G401.6 (cell line): ENCODE measurements around the gene CST5.
"Not testable (repeated sequence)": the region's sequence is repeated elsewhere in the genome, so short reads cannot be mapped to it uniquely, and the experiment has no call there.

Experiments used
- FAIRE-seq: peaks from 2 replicates; lab custom pipeline; 2012; peaks lifted over from hg19 to GRCh38; lab: Jason Lieb, UNC

Gene CST5

GRCh38 chr20:23841693-23842092, 37.9 kb downstream of the CST5 start:
- no peak for FAIRE-seq

- FAIRE-seq: no peak
Measured at GRCh38 chr20:23835716-23836115, 43.8 kb downstream of the CST5 start.

- FAIRE-seq: no peak
Measured at GRCh38 chr20:23832775-23833513, 46.6 kb downstream of the CST5 start.

GRCh38 chr20:23831961-23832360, 47.6 kb downstream of the CST5 start:
- FAIRE-seq: not testable (repeated sequence)

GRCh38 chr20:23826541-23827021, 53.0 kb downstream of the CST5 start, which contains the start of gene CST2:
Gene CST2, minus strand, starts transcription at chr20:23826729. Its CDS starts 69 bp downstream, at chr20:23826660.
- no peak for FAIRE-seq
